Measurements from ENCODE around the gene CELA1.
A peak's percentile ranks its signal among the peaks of the same experiment; 100 is the strongest.

Gene CELA1

GRCh38 chr12:51377099-51377984 lies 30.9 kb upstream of the CELA1 start:
- DNase-seq (ENCODE audit: low read depth, low spot score) = no peak
- no peak overlapping the region for H3K4me3 ChIP-seq (ENCODE audit: low read length)

DNA sequence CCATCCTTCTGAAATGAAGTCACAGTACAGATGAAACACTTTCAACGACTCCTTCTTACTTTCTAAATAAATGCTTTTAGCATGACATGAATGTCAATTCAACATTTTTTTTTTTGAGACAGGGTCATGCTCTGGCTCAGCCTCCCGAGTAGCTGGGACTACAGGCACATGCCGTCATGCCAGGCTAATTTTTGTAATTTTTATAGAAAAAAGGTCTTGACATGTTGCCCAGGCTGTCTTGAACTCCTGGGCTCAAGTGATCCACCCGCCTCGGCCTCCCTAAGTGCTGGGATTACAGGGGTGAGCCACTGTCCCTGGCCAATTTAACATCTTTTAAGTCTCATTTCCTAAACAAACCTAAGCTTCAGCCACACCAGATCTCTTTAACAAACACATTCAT lies 28.4 kb upstream of the CELA1 start:
- no peak for DNase-seq (ENCODE audit: low read depth, low spot score)
- H3K4me3 ChIP-seq (ENCODE audit: low read length) = no peak overlapping the region

DNA sequence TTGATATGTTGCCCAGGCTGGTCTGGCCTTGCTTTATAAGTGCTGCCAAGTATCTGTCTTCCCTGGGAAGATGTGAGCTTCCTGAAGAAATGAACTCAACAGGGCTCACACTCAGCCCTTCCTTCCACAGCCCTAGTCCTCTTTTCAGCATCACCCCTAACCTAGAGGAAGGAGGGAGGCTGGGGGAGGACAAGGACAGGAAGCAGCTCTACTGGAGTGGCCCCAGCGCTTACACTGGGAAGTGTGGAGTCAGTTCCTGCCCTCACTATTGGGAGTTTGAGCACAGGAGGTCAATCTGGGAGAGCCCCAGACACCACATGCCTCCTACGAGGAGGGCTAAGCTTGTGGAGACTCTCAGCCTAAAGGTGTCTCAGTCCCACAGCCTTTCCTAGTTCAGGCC lies 27.9 kb upstream of the CELA1 start:
- H3K4me3 ChIP-seq (ENCODE audit: low read length) = no peak overlapping the region
- DNase-seq (ENCODE audit: low read depth, low spot score) = no peak

DNA sequence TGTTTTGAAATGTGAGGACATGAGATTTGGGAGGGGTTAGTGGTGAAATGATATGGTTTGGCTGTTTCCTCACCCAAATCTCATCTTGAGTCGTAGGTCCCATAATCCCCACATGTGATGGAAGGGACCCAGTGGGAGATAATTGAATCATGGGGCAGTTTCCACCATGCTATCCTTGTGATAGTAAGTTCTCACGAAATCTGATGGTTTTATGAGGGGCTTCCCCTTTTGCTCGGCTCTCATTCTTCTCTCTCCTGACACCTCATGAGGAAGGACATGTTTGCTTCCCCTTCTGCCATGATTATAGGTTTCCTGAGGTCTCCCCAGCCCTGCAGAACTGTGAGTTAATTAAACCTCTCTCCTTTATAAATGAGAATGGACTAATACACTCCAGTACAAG lies 26.7 kb upstream of the CELA1 start:
- DNase-seq (ENCODE audit: low read depth, low spot score) = no peak
- H3K4me3 ChIP-seq (ENCODE audit: low read length) = no peak overlapping the region

DNA sequence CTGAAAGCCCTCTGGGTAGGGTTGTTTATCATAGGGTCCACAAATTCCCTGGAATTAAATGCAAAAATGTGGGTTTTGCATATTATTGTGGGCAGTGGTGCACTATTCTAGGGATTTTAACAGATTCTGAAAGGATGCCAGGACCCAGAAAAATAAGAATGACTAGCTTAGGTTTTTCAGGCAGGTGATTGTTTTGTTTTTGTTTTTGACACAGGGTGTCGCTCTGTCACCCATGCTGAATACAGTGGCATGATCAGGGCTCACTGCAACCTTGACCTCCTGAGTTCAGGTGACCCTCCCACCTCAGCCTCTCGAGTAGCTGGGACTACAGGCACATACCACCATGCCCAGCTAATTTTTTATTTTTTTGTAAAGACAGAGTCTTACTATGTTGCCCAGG lies 25.5 kb upstream of the CELA1 start:
- no peak overlapping the region for H3K4me3 ChIP-seq (ENCODE audit: low read length)
- DNase-seq (ENCODE audit: low read depth, low spot score) = no peak

DNA sequence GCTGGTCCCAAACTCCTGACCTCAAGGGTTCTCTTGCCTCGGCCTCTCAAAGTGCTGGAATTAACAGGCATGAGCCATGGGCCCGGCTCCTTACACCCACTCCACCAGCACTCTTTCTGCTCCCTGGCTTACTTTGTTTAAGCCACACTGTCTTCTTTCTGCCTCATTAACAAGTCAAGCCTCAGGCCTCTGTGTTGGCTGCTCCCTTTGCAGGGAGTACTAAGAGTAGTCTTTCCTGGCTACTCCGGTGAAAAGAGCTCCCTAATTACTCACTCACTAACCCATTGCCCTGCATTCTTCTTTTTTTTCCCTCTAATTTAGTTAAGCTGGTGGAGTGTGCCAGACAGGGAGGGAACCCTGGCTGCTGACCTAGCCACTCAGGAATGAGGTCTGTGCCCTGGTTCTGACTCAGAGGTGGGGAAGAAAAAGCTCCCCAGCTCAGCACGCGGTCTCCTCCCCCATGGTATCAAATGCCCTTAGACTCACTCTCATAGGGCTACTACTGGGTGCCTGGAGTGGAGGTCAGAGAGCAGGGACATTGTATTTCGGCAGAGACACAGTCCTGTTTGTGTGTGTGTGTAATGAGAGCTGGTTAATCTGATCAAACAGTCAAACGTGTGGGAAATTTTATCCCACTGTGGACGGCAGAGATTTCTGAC lies 24.9 kb upstream of the CELA1 start:
- no peak overlapping the region for H3K4me3 ChIP-seq (ENCODE audit: low read length)
- no peak for DNase-seq (ENCODE audit: low read depth, low spot score)

- no peak overlapping the region for H3K4me3 ChIP-seq (ENCODE audit: low read length)
- no peak for DNase-seq (ENCODE audit: low read depth, low spot score)
These were observed 24.2 kb upstream of the CELA1 start for GRCh38 chr12:51370667-51371066.

DNA sequence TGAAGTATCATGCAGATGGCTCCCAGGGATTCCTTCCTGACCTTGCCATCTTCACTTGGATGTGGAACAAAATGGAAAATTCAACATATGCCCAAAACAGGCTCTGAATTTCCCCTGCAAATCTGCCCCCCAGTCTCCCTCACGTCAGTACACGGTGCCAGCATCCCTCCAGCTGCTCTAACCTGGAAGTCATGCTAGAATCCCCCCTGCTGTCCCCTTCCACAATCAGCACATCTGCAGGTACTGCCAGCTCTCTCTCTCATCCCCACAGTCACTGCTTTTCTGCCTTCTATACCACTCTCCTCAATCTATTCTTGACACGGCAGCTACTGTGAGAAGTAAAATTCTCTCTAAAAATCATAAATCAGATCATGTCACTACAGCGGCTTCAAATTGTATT lies 23.1 kb upstream of the CELA1 start:
- peak; percentile 60 for DNase-seq (ENCODE audit: low read depth, low spot score)
- H3K4me3 ChIP-seq (ENCODE audit: low read length) = peak overlapping the region; percentile 38

DNA sequence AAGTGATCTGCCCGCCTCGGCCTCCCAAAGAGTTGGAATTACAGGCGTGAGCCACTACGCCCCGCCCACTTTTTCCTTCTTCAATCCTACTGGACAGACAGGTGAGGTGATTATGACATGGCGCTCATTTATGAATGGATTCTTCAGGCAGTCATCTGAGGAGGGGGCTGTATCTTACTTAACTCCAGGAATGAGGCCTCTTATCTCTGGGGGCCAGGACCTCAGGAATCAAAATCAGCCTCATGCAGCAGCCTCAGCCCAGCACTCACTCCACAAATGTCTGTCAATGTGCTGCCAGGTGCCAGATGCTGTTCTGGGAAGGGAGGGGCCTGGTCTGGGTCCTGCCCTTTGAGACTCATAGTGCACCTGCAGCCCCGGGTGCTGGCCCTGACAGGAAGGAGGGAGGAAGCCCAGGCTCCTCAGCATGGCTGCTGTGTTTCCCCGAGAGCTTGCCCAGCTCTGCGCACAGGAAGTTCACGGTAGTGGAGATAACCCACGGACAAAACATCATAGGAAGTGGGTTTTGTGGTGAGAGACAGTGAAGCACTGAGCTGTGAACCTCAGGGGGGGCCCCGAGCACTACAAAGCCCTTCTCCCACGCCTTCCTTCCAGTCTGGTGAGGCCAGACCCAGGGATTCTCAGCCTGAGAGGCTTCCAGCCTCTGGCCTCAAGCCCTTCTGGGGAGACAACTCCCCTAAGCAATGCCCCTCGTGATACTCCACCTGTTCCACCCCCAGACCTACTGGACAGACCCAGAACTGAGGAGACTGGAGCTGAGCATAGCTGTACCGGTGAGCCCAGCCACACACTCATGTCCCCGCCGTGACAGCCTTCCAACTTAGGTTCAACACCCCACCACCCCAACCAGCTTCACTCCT lies 22.4 kb upstream of the CELA1 start:
- peak; percentile 99 for DNase-seq (ENCODE audit: low read depth, low spot score)

GRCh38 chr12:51365276-51365675 lies 18.8 kb upstream of the CELA1 start:
- DNase-seq (ENCODE audit: low read depth, low spot score) = no peak
- H3K4me3 ChIP-seq (ENCODE audit: low read length) = no peak overlapping the region

More for the DNA sequence above, 22.4 kb upstream of the CELA1 start:
- peak overlapping the region; percentile 38 for H3K4me3 ChIP-seq (ENCODE audit: low read length)

DNA sequence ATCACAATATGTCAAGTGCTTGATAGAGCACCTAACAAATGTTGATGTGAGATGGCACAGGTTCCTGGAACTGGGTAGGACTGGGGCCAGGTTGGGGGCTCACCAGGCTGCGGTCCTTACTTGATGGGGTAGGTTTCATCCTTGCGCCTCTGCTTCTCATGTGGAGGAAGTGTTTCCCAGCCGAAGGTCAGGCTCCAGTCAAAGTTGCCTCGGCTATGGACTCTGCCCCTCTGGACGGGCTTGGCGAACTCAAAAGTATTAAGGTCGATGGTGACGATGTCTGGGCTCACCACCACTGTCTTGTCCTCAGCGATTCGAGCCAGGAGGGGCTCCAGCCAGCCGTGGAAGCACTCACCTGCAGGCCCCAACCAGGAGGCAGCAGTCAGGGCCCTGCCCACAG lies 17.5 kb upstream of the CELA1 start:
- no peak for DNase-seq (ENCODE audit: low read depth, low spot score)
- no peak overlapping the region for H3K4me3 ChIP-seq (ENCODE audit: low read length)

DNA sequence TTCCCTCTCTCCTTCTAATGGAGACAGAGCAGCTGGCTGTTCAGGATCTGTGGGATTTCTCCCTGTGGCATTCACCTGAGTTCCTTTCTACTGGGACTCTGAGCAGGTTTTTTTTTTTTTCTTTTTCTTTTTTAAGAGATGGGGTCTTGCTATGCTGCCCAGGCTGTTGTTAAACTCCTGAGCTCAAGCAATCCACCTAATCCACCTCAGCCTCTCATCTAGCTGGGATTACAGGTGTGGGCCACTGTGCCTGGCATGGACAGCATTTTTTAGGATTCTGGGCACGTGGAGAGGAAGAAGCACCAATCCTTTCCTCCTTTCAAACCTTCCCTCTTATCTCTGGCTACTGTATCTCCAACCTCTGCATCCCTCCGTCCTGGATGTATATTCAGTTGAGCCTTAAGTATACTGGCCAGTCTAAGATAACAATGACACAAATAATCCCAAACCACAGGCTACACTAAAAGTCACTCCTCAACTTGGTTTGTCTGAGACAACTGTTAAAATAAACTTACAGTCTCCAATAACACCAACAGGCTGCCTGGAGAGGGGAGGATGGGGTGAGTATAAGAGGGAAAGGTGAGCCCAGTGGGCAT lies 16.4 kb upstream of the CELA1 start:
- no peak overlapping the region for H3K4me3 ChIP-seq (ENCODE audit: low read length)
- DNase-seq (ENCODE audit: low read depth, low spot score) = no peak

DNA sequence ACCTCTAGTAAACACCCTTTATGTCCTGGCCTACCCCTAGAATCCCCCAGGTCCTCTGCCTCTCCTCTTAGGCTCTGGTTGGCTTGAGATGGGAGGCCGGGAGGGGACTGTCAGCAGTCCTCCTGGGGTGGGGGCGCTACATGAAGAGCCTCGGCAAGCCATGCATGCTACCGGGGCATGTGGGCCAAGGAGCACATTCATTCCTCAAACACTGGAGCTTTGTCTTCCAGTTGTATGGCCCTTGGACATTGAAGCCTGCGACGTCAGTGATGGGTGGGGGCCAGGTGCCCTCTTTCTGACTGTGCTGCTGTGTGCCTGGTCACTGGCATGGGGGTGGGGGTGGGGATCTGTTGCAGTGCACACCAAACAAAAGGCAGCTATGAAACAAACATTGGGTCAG lies 15.8 kb upstream of the CELA1 start:
- no peak overlapping the region for H3K4me3 ChIP-seq (ENCODE audit: low read length)
- no peak for DNase-seq (ENCODE audit: low read depth, low spot score)

DNA sequence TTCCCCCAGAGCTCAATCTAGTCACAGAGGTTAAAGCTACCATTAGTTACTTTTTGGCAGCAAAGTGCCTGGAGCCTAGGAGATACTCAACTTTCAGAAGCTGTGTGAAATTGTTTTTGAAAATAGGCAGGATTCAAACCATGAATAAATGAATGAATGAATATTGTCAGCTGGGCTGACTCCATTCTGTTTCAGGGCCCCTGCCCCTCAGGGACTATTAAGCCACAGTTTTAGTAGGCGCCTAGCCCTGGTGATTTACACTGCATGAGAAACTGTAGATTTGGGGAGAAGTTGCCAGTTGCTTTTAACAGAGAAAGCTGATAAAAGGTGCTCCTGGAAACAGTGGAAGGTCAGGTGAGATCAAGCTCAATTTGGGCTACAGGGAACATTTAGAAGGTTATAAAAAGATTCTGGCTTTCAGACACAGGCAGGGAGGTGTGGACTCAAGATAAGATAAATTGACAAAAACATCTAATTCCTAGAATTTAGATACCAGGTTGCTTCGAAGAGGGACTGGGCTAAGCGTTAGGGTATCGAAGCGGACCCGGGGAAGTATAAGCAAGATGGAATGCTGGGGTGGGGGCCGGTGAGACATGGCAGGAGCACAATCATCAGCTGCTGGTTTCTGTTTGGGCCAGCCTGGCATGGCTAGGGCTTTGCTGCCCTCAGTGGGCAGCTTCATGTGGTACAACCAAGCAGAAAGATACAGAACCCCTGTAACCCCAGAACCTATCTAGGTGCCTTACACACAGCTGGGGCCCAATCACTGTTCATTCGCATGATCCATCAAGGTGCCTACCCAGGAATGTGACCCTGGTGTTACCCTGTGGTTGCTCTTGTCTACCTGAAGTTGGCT lies 14.9 kb upstream of the CELA1 start:
- no peak overlapping the region for H3K4me3 ChIP-seq (ENCODE audit: low read length)
- no peak for DNase-seq (ENCODE audit: low read depth, low spot score)

DNA sequence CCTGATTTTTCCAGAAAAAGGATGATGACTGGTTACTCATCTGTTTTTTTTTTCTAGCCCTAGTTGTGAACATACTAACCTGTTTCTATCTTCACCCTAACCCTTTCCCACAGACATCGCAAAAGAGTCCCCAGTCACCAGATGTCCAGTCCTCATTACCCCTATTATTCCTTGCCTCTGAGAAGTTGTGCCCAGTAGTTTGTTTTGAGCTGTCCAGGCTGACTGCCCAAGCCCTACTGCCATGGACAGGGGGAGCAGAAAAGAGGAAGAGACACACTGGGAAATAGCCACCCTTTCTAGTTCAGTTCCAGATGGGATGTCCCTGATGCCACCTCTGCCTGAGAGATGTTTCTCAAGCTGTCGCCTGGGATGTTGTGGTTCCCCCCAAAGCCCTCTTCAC lies 13.8 kb upstream of the CELA1 start:
- H3K4me3 ChIP-seq (ENCODE audit: low read length) = no peak overlapping the region
- DNase-seq (ENCODE audit: low read depth, low spot score) = no peak

GRCh38 chr12:51359851-51360250 lies 13.4 kb upstream of the CELA1 start:
- no peak overlapping the region for H3K4me3 ChIP-seq (ENCODE audit: low read length)
- no peak for DNase-seq (ENCODE audit: low read depth, low spot score)

- H3K4me3 ChIP-seq (ENCODE audit: low read length) = no peak overlapping the region
- no peak for DNase-seq (ENCODE audit: low read depth, low spot score)
These were observed 12.0 kb upstream of the CELA1 start for GRCh38 chr12:51358496-51358895.

GRCh38 chr12:51357374-51358047 lies 11.0 kb upstream of the CELA1 start:
- no peak overlapping the region for H3K4me3 ChIP-seq (ENCODE audit: low read length)
- DNase-seq (ENCODE audit: low read depth, low spot score) = no peak
